Measurements from ENCODE around the gene GPR162.

GPR162 gene

DNA sequence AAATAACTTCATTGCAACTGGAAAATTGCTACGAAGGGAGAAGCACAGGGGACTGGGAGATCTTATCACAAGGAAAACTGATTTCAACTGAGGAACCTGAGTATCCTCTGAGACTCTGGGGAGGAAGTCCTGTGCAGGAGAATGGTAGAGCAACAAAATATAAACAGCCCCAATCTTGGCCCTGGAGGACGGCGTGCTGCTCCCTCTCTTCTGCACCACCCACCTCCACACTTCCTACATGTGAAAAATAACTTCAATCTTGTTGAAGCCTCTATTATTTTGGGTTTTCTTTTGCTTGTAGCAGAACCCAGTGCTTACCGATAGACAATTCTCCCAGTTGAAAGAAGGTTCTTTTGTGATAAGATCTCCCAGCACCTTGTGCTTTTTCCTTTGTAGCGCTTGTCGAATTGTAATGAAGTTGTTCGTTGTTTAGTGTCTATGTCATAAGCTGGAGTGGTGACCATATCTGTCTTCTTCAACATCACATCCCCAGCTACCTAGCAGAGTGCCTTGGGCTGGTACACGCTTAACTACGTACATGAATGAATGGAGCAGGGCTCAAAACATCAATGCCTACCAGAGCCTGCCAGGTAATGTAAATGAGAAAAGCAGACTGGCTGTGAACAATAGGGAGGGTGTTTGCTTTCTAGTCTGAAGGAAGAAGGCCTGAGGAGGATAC, 35.1 kb upstream of the GPR162 start:
- POLR2A ChIA-PET = interaction anchor here (1.5 to 1.9 kb wide), 2 partner anchors 20 to 33 kb away, joined by 5 to 8 read pairs; partner anchors contain the start of genes MLF2 and PTMS
- no peak for TF ChIP-seq BHLHE40 (IDR thresholded peaks at IDR 0.05; ENCODE audit: borderline replicate concordance)
- no peak for TF ChIP-seq FOXA1 (IDR thresholded peaks at IDR 0.05)
- TF ChIP-seq ELF4 (IDR thresholded peaks at IDR 0.05) = no peak
- no peak for DNase-seq (ENCODE audit: extremely low spot score)
- CTCF ChIA-PET = interaction anchor here (0.6 to 1.4 kb wide), 2 partner anchors 8 to 33 kb away, joined by 3 read pairs; partner anchors contain the start of gene MLF2

DNA sequence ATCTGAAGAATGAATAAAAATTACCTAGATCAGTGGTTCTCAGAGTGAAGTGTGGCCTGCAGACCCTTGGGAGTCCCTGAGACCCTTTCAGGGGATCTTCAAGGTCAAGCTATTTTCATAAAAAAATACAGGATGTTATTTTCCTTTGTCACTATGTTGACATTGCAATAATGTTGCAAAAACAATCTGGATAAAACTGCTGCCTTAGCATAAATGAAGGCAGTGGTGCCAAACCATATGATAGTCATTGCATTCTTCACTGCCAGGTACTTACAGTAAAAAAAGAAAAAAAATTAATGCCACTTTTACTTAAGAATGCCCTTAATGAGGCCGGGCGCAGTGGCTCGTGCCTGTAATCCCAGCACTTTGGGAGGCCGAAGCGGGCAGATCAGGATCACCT, 34.3 kb upstream of the GPR162 start:
- ChIA-PET CTCF (interaction anchor here (0.6 to 1.4 kb wide), 2 partner anchors 9 to 34 kb away, joined by 3 read pairs; partner anchors contain the start of gene MLF2), POLR2A (interaction anchor here (1.5 to 1.9 kb wide), 2 partner anchors 21 to 34 kb away, joined by 5 to 8 read pairs; partner anchors contain the start of genes MLF2 and PTMS)
- DNase-seq (ENCODE audit: extremely low spot score) = no peak
- TF ChIP-seq NFRKB (IDR thresholded peaks at IDR 0.05) = no peak
- no peak for TF ChIP-seq TARDBP (IDR thresholded peaks at IDR 0.05)
- no peak for TF ChIP-seq LEF1 (IDR thresholded peaks at IDR 0.05; ENCODE audit: borderline replicate concordance)
- TF ChIP-seq L3MBTL2 (conservative IDR thresholded peaks at IDR 0.05) = no peak

DNA sequence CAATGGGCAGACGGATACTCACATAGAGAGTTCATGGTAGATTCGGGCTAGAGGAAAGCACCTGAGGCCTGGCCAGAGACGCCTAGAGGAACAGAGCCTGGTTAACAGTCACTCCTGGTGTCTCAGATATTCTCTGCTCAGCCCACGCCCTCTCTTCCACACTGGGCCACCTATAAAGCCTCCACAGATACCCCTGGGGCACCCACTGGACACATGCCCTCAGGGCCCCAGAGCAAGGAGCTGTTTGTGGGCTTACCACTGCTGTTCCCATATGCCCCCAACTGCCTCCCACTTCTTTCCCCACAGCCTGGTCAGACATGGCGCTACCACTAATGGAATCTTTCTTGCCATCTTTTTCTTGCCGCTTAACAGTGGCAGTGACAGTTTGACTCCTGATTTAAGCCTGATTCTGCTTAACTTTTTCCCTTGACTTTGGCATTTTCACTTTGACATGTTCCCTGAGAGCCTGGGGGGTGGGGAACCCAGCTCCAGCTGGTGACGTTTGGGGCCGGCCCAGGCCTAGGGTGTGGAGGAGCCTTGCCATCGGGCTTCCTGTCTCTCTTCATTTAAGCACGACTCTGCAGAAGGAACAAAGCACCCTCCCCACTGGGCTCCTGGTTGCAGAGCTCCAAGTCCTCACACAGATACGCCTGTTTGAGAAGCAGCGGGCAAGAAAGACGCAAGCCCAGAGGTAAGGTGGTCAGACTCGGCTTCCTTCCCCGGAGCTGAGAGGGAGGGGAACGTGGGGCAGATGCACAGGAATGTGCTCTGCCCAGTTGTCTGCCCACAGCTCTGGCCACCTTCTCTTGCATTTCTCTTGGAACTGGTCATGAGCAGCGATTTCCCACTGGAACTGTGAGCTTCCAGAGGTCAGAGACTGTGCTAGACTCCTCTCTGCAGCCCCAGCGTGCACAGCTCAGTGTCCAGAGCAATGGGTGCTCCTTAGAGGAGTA, 32.4 kb upstream of the GPR162 start, which contains the start of gene CD4:
Gene CD4 (plus strand): TSS at position 557 of the 953 bp plus-strand sequence. CDS start 10,611 bp downstream, outside the sequence.
- ChIA-PET POLR2A (interaction anchor here (0.8 to 1.4 kb wide), 7 partner anchors 22 to 100 kb away, joined by 3 to 7 read pairs (median 4); partner anchors contain the start of genes GPR162, MLF2, PTMS and ZNF384), CTCF (interaction anchor here (0.6 kb wide), 1 partner anchor 236 kb away, joined by 3 read pairs; no protein-coding TSS in a partner anchor)
- DNase-seq (ENCODE audit: extremely low spot score) = no peak
- TF ChIP-seq FOXK2 (IDR thresholded peaks at IDR 0.05) (no peak), L3MBTL2 (conservative IDR thresholded peaks at IDR 0.05) (no peak), NFRKB (IDR thresholded peaks at IDR 0.05) (no peak), ZNF384 (IDR thresholded peaks at IDR 0.05) (no peak), TARDBP (IDR thresholded peaks at IDR 0.05) (no peak), SP1 (IDR thresholded peaks at IDR 0.05) (no peak), CTBP1 (IDR thresholded peaks at IDR 0.05; ENCODE audit: borderline replicate concordance) (no peak), ARNT (IDR thresholded peaks at IDR 0.05) (no peak), BHLHE40 (IDR thresholded peaks at IDR 0.05; ENCODE audit: borderline replicate concordance) (no peak), LEF1 (IDR thresholded peaks at IDR 0.05; ENCODE audit: borderline replicate concordance) (no peak), SUZ12 (IDR thresholded peaks at IDR 0.05) (no peak), HDGF (IDR thresholded peaks at IDR 0.05; ENCODE audit: borderline replicate concordance) (no peak), FOXA1 (IDR thresholded peaks at IDR 0.05) (no peak), ELF4 (IDR thresholded peaks at IDR 0.05) (no peak), FOXM1 (IDR thresholded peaks at IDR 0.05; ENCODE audit: borderline replicate concordance) (no peak)
- TF ChIP-seq, protein P1, sequence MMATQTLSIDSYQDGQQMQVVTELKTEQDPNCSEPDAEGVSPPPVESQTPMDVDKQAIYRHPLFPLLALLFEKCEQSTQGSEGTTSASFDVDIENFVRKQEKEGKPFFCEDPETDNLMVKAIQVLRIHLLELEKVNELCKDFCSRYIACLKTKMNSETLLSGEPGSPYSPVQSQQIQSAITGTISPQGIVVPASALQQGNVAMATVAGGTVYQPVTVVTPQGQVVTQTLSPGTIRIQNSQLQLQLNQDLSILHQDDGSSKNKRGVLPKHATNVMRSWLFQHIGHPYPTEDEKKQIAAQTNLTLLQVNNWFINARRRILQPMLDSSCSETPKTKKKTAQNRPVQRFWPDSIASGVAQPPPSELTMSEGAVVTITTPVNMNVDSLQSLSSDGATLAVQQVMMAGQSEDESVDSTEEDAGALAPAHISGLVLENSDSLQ (IDR thresholded peaks at IDR 0.05) = no peak

DNA sequence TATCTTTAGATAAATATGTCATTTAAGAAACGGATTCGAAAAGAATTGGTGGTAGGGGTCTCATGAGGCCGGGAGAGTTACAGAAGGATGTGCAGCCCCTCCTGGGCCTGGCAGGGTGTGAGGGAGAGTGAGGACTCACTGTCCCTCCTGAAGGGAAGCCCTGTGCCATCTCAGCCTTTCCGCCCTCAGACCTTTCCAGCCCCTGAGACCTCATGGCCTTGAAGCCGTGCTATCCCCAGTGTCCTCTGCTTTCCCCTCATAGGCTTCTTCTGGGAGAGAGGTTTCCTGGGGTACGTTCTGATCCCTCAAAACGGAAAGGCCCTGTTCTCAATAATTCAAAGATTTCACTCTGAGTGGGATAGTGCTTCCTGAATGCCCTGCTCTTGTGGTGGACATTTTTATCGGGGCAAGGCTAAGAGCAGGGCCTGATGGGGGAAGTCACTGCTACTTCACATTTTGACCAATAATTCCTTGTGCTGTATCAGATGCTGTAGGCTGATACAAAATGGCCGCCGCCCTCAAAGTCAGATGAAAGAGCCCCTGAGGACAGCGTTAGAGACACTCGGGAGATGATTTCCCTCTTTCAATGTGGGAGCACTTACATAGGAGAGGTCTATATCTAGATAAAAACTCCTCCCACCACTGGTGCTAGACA, 31.0 kb upstream of the GPR162 start:
- ChIA-PET POLR2A (interaction anchor here (1.2 to 1.4 kb wide), 2 partner anchors 25 to 37 kb away, joined by 4 to 5 read pairs; partner anchors contain the start of genes MLF2 and PTMS), CTCF (no interaction called here)
- DNase-seq (ENCODE audit: extremely low spot score) = no peak
- no peak for TF ChIP-seq LEF1 (IDR thresholded peaks at IDR 0.05; ENCODE audit: borderline replicate concordance)
- no peak for TF ChIP-seq BHLHE40 (IDR thresholded peaks at IDR 0.05; ENCODE audit: borderline replicate concordance)
- no peak for TF ChIP-seq SP1 (IDR thresholded peaks at IDR 0.05)
- TF ChIP-seq CTBP1 (IDR thresholded peaks at IDR 0.05; ENCODE audit: borderline replicate concordance) = no peak
- no peak for TF ChIP-seq FOXA1 (IDR thresholded peaks at IDR 0.05)
- TF ChIP-seq FOXM1 (IDR thresholded peaks at IDR 0.05; ENCODE audit: borderline replicate concordance) = no peak
- TF ChIP-seq ARNT (IDR thresholded peaks at IDR 0.05) = no peak
- no peak for TF ChIP-seq NFRKB (IDR thresholded peaks at IDR 0.05)
- no peak for TF ChIP-seq SUZ12 (IDR thresholded peaks at IDR 0.05)
- no peak for TF ChIP-seq ZNF384 (IDR thresholded peaks at IDR 0.05)
- TF ChIP-seq, protein P1 (IDR thresholded peaks at IDR 0.05) = no peak
- no peak for TF ChIP-seq ELF4 (IDR thresholded peaks at IDR 0.05)
- TF ChIP-seq L3MBTL2 (conservative IDR thresholded peaks at IDR 0.05) = no peak
- TF ChIP-seq FOXK2 (IDR thresholded peaks at IDR 0.05) = no peak
- TF ChIP-seq HDGF (IDR thresholded peaks at IDR 0.05; ENCODE audit: borderline replicate concordance) = no peak

DNA sequence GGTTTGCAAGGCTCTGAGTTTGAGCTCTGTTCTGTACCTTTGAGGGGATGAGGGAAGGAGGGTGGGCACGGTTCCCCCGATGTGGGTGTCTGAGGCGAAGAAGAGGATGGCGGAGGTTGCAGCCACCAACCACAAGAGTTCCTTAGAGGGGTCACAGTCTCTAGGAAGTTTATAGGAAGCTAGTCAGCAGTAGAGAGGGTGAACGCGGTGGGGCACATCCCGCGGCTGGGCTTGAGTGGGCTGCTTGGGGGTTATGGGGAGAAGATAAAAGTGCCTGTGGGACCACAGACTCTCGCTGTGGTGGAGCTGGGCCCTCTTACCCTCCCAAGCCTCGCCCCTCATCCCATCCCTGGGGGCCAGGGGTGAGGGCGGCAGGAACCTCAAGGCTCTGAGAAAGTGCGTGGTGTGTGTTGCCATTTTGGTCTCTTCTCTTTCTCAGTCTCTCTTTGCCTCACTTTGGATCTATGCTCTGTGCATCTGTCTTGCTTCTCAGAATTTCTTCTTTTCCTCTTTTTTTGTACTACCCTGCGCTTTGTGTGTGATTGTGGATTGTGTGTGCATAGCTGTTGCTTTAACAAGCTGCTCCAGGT, 29.6 kb upstream of the GPR162 start:
- CTCF ChIA-PET = interaction anchor here (2.1 kb wide), 1 partner anchor 25 kb away, joined by 5 read pairs; no protein-coding TSS in a partner anchor
- no peak for TF ChIP-seq ZNF384 (IDR thresholded peaks at IDR 0.05)
- TF ChIP-seq SP1 (IDR thresholded peaks at IDR 0.05) = no peak
- TF ChIP-seq, protein P1 (IDR thresholded peaks at IDR 0.05) = no peak
- TF ChIP-seq TARDBP (IDR thresholded peaks at IDR 0.05) = no peak
- TF ChIP-seq L3MBTL2 (conservative IDR thresholded peaks at IDR 0.05) = no peak
- TF ChIP-seq ARNT (IDR thresholded peaks at IDR 0.05) = no peak
- TF ChIP-seq CTBP1 (IDR thresholded peaks at IDR 0.05; ENCODE audit: borderline replicate concordance) = no peak
- TF ChIP-seq ELF4 (IDR thresholded peaks at IDR 0.05) = no peak
- no peak for TF ChIP-seq BHLHE40 (IDR thresholded peaks at IDR 0.05; ENCODE audit: borderline replicate concordance)
- no peak for TF ChIP-seq FOXK2 (IDR thresholded peaks at IDR 0.05)
- DNase-seq (ENCODE audit: extremely low spot score) = no peak
- POLR2A ChIA-PET = interaction anchor here (0.8 to 1.5 kb wide), 5 partner anchors 19 to 103 kb away, joined by 3 to 10 read pairs (median 3); partner anchors contain the start of genes GPR162, PTMS and ZNF384
